Activated naive CD4-positive, alpha-beta T cell treated with anti-CD3 and anti-CD28 coated beads for 36 hours (primary cell): ENCODE measurements around the gene PROZ. TPM values are rescaled to one million over a fixed set of nuclear protein-coding genes. Genes with fewer than 3 reads are reported as not detected.

ENCODE experiments used
- CTCF ChIA-PET: fragments of 350-600 bp; sonication (Branson Sonifier 250); formaldehyde crosslinking; loops from one replicate; lab custom pipeline; 2021; ENCODE audit warnings: antibody characterized with exemption; lab: Charles Lee
- DNase-seq: peaks from one replicate; pipeline ENCODE4 v3.0.0-alpha.2; 2020
- H3K27ac Mint-ChIP-seq: one replicate; pipeline ENCODE4 v1.8.0; 2021; ENCODE audit warnings: mild to moderate bottlenecking, mixed read lengths
- H3K27me3 Mint-ChIP-seq: one replicate; pipeline ENCODE4 v1.8.0; 2021; ENCODE audit warnings: low read depth, mixed read lengths
- H3K36me3 Mint-ChIP-seq: one replicate; pipeline ENCODE4 v1.8.0; 2021; ENCODE audit warnings: low read depth, mixed read lengths
- H3K4me1 Mint-ChIP-seq: one replicate; pipeline ENCODE4 v1.8.0; 2021; ENCODE audit warnings: low read depth, mixed read lengths
- H3K4me3 Mint-ChIP-seq: one replicate; pipeline ENCODE4 v1.8.0; 2021; ENCODE audit warnings: mild to moderate bottlenecking, moderate library complexity, mixed read lengths
- H3K9me3 Mint-ChIP-seq: one replicate; pipeline ENCODE4 v1.8.0; 2021; ENCODE audit warnings: mixed read lengths
- intact Hi-C: fragments of 100-400 bp; cut with micrococcal nuclease; formaldehyde crosslinking; loops from one replicate; pipeline ENCODE4 v1.15.1; 2023
- total RNA-seq, 2 experiments: library from RNA; stranded (reverse); gene quantifications; one replicate each; pipeline ENCODE4 v1.2.3, GENCODE V29; 2021

PROZ gene
- total RNA-seq, 2 experiments from 2014 or later = not detected

DNA sequence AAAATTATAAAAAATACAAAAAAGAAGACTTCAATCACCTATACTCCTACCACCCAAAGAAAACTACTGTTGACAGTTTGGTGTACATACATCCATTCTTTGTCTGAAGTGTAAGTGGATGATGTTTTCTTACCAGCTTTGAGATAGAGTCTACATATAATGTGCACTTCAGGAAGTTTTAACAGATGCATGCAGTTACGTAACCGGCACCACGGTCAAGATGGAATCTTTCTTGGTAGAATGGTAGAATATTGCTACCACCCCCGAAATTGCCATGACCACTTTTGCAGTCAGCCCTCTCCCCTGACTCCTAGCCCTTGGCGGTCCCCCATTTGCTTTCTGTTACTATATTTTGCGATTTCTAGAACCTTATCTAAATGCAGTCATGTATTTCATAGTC, 52.4 kb downstream of the PROZ start:
- H3K9me3 Mint-ChIP-seq = no peaks in the 10 kb centered on the region
- H3K27ac Mint-ChIP-seq = peak overlapping the region; percentile 36
- H3K4me1 Mint-ChIP-seq = peaks cover 38% of the 10 kb centered on the region
- CTCF ChIA-PET = no interaction called here
- H3K36me3 Mint-ChIP-seq = peaks cover 23% of the 10 kb centered on the region
- intact Hi-C loops = no loop called here
- no peak for DNase-seq
- H3K4me3 Mint-ChIP-seq = peak overlapping the region; percentile 72
- no peaks in the 10 kb centered on the region for H3K27me3 Mint-ChIP-seq

- H3K4me3 Mint-ChIP-seq = peak overlapping the region; percentile 31
- no peaks in the 10 kb centered on the region for H3K9me3 Mint-ChIP-seq
- H3K4me1 Mint-ChIP-seq = peaks cover 28% of the 10 kb centered on the region
- intact Hi-C loops = no loop called here
- CTCF ChIA-PET = no interaction called here
- H3K27ac Mint-ChIP-seq = no peak overlapping the region
- peaks cover 21% of the 10 kb centered on the region for H3K36me3 Mint-ChIP-seq
- H3K27me3 Mint-ChIP-seq = no peaks in the 10 kb centered on the region
- DNase-seq = peak; percentile 28
Measured at GRCh38 chr13:113211774-113212173, 53.3 kb downstream of the PROZ start.

- Mint-ChIP-seq H3K9me3 (no peaks in the 10 kb centered on the region), H3K4me1 (peaks cover 16% of the 10 kb centered on the region), H3K36me3 (peaks cover 10% of the 10 kb centered on the region), H3K4me3 (no peak overlapping the region), H3K27me3 (no peaks in the 10 kb centered on the region), H3K27ac (no peak overlapping the region)
- peak; percentile 27 for DNase-seq
- intact Hi-C loops = no loop called here
- CTCF ChIA-PET = no interaction called here
Measured at GRCh38 chr13:113216254-113217048, 58.0 kb downstream of the PROZ start.

DNA sequence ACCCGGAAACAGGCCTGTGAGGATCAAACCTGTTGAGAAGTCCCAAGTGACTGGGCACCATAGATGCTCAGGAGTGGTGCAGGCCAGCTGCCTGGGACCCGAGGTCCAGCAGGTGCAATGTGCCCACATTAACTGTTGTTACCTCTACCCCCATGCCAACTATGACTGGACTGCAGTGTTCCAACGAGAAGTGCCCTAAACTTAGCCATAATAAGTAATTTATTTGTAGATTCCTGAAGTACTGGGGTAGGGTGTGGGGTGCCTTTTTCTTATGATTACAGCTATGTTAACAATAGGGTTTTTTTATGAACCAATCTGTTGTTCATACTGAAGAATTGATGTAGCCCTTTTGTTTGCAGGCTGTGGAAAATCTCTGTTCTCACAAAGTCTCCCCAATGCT, 60.1 kb downstream of the PROZ start:
- no peaks in the 10 kb centered on the region for H3K27me3 Mint-ChIP-seq
- H3K4me3 Mint-ChIP-seq = no peak overlapping the region
- H3K36me3 Mint-ChIP-seq = peaks cover 13% of the 10 kb centered on the region
- H3K9me3 Mint-ChIP-seq = no peaks in the 10 kb centered on the region
- peaks cover 5% of the 10 kb centered on the region for H3K4me1 Mint-ChIP-seq
- intact Hi-C loops = no loop called here
- DNase-seq = no peak
- CTCF ChIA-PET = no interaction called here
- H3K27ac Mint-ChIP-seq = no peak overlapping the region

- H3K27ac Mint-ChIP-seq = no peak overlapping the region
- no peak for DNase-seq
- no peaks in the 10 kb centered on the region for H3K27me3 Mint-ChIP-seq
- peaks cover 14% of the 10 kb centered on the region for H3K36me3 Mint-ChIP-seq
- H3K9me3 Mint-ChIP-seq = no peaks in the 10 kb centered on the region
- no peak overlapping the region for H3K4me3 Mint-ChIP-seq
- H3K4me1 Mint-ChIP-seq = peaks cover 5% of the 10 kb centered on the region
- CTCF ChIA-PET = no interaction called here
- intact Hi-C loops = no loop called here
Measured at GRCh38 chr13:113219256-113219940, 61.0 kb downstream of the PROZ start.

- peak overlapping the region; percentile 5 for H3K27ac Mint-ChIP-seq
- H3K27me3 Mint-ChIP-seq = no peaks in the 10 kb centered on the region
- no peak for DNase-seq
- H3K4me3 Mint-ChIP-seq = no peak overlapping the region
- CTCF ChIA-PET = no interaction called here
- intact Hi-C loops = no loop called here
- H3K36me3 Mint-ChIP-seq = peaks cover 14% of the 10 kb centered on the region
- H3K9me3 Mint-ChIP-seq = no peaks in the 10 kb centered on the region
- peaks cover 5% of the 10 kb centered on the region for H3K4me1 Mint-ChIP-seq
Measured at GRCh38 chr13:113220141-113220598, 61.7 kb downstream of the PROZ start.

- H3K4me3 Mint-ChIP-seq = no peak overlapping the region
- DNase-seq = peak; percentile 38
- H3K27ac Mint-ChIP-seq = no peak overlapping the region
- no peaks in the 10 kb centered on the region for H3K27me3 Mint-ChIP-seq
- H3K4me1 Mint-ChIP-seq = peaks cover 5% of the 10 kb centered on the region
- CTCF ChIA-PET = interaction anchor here (0.6 kb wide), 1 partner anchor 51 kb away, joined by 4 read pairs; no protein-coding TSS in a partner anchor
- intact Hi-C loops = no loop called here
- H3K9me3 Mint-ChIP-seq = no peaks in the 10 kb centered on the region
- H3K36me3 Mint-ChIP-seq = peaks cover 15% of the 10 kb centered on the region
Measured at GRCh38 chr13:113220877-113221276, 62.4 kb downstream of the PROZ start.

Other genes starting within 250 kb of the PROZ start
- 1 to 10 TPM; 6.5 to 7.4 TPM for gene MCF2L, start 189.4 kb upstream of the PROZ start, total RNA-seq
- under 1 TPM; 0.35 to 0.62 TPM for gene F7, start 52.9 kb upstream of the PROZ start, total RNA-seq
- gene F10, start 35.8 kb upstream of the PROZ start, total RNA-seq = not detected
- 10 to 100 TPM; 63.5 to 67.1 TPM for gene PCID2, start 50.0 kb downstream of the PROZ start, total RNA-seq
- 10 to 100 TPM; 58.9 to 59.4 TPM for gene CUL4A, start 51.0 kb downstream of the PROZ start, total RNA-seq
- 10 to 100 TPM; 33.5 to 33.7 TPM for gene LAMP1, start 138.6 kb downstream of the PROZ start, total RNA-seq
- gene GRTP1, start 205.5 kb downstream of the PROZ start, total RNA-seq = under 1 TPM; 0.44 to 0.45 TPM